Jurkat, Clone E6-1 (cell line): ENCODE data around the gene AKAP6.

ENCODE experiments used
- DNase-seq: peaks from one replicate; pipeline ENCODE4 v3.0.0-alpha.2; 2011; ENCODE audit warnings: low read depth, low spot score
- H3K4me3 ChIP-seq: 2 replicates; pipeline ENCODE4 v1.5.1; 2011; ENCODE audit warnings: mild to moderate bottlenecking, low read length, control low read depth, moderate library complexity

Gene AKAP6

GRCh38 chr14:32495435-32495734 lies 166.3 kb downstream of the AKAP6 start:
- no peak overlapping the region for H3K4me3 ChIP-seq
- DNase-seq = no peak

GRCh38 chr14:32497248-32497647 lies 168.2 kb downstream of the AKAP6 start:
- no peak overlapping the region for H3K4me3 ChIP-seq
- no peak for DNase-seq

GRCh38 chr14:32507029-32507984 lies 178.2 kb downstream of the AKAP6 start:
- H3K4me3 ChIP-seq = no peak overlapping the region
- DNase-seq = no peak

GRCh38 chr14:32508281-32508680 lies 179.2 kb downstream of the AKAP6 start:
- no peak overlapping the region for H3K4me3 ChIP-seq
- no peak for DNase-seq

- no peak for DNase-seq
Observed at GRCh38 chr14:32509632-32510187, 180.6 kb downstream of the AKAP6 start.

GRCh38 chr14:32510815-32511214 lies 181.7 kb downstream of the AKAP6 start:
- no peak for DNase-seq
- H3K4me3 ChIP-seq = no peak overlapping the region

More at GRCh38 chr14:32509632-32510187, 180.6 kb downstream of the AKAP6 start:
- no peak overlapping the region for H3K4me3 ChIP-seq

- DNase-seq = no peak
- H3K4me3 ChIP-seq = no peak overlapping the region
Observed at GRCh38 chr14:32512348-32512747, 183.2 kb downstream of the AKAP6 start.

- H3K4me3 ChIP-seq = no peak overlapping the region
- DNase-seq = no peak
Observed at GRCh38 chr14:32512813-32513212, 183.7 kb downstream of the AKAP6 start.

GRCh38 chr14:32513571-32514009 lies 184.5 kb downstream of the AKAP6 start:
- DNase-seq = no peak
- no peak overlapping the region for H3K4me3 ChIP-seq

GRCh38 chr14:32514236-32514635 lies 185.1 kb downstream of the AKAP6 start:
- DNase-seq = no peak
- no peak overlapping the region for H3K4me3 ChIP-seq

- H3K4me3 ChIP-seq = no peak overlapping the region
- DNase-seq = no peak
Observed at GRCh38 chr14:32514681-32515080, 185.6 kb downstream of the AKAP6 start.

GRCh38 chr14:32524609-32525375 lies 195.7 kb downstream of the AKAP6 start:
- no peak for DNase-seq
- H3K4me3 ChIP-seq = no peak overlapping the region

GRCh38 chr14:32525591-32525990 lies 196.5 kb downstream of the AKAP6 start:
- DNase-seq = no peak
- H3K4me3 ChIP-seq = no peak overlapping the region

- DNase-seq = no peak
- no peak overlapping the region for H3K4me3 ChIP-seq
Observed at GRCh38 chr14:32530800-32531199, 201.7 kb downstream of the AKAP6 start.

- no peak overlapping the region for H3K4me3 ChIP-seq
Observed at GRCh38 chr14:32531942-32532515, 202.9 kb downstream of the AKAP6 start.

GRCh38 chr14:32534145-32534544 lies 205.0 kb downstream of the AKAP6 start:
- no peak overlapping the region for H3K4me3 ChIP-seq
- no peak for DNase-seq

More at GRCh38 chr14:32531942-32532515, 202.9 kb downstream of the AKAP6 start:
- no peak for DNase-seq

GRCh38 chr14:32536175-32536574 lies 207.1 kb downstream of the AKAP6 start:
- H3K4me3 ChIP-seq = no peak overlapping the region
- no peak for DNase-seq

GRCh38 chr14:32537166-32537565 lies 208.1 kb downstream of the AKAP6 start:
- H3K4me3 ChIP-seq = no peak overlapping the region

GRCh38 chr14:32542507-32542906 lies 213.4 kb downstream of the AKAP6 start:
- DNase-seq = no peak
- H3K4me3 ChIP-seq = no peak overlapping the region

More at GRCh38 chr14:32537166-32537565, 208.1 kb downstream of the AKAP6 start:
- no peak for DNase-seq

- H3K4me3 ChIP-seq = no peak overlapping the region
- DNase-seq = no peak
Observed at GRCh38 chr14:32545095-32545494, 216.0 kb downstream of the AKAP6 start.
